IMR-90 (cell line): ENCODE results near the gene ADARB2. TPM values are rescaled to one million over a fixed set of nuclear protein-coding genes. Genes with fewer than 3 reads are reported as not detected.
A peak's percentile ranks its signal among the peaks of the same experiment; 100 is the strongest.

Source experiments
- ATAC-seq: fragments of 200-7000 bp; cut with Tn5 transposase; 2 replicates; pipeline ENCODE4 v1.9.1; 2020; ENCODE audit warnings: low read depth, mild to moderate bottlenecking, moderate library complexity
- BruUV-seq: library from RNA; stranded (reverse); fragments of 400-500 nt; replicated peaks from 2 replicates; lab custom pipeline; 2021; lab: Mats Ljungman, UMichigan
- CTCF ChIA-PET: fragments of 300-600 bp; formaldehyde crosslinking; extraction: SDS; loops from one replicate; lab custom pipeline; 2021; ENCODE audit warnings: antibody characterized with exemption; lab: Yijun Ruan, JAX
- POLR2A ChIA-PET: fragments of 300-600 bp; sonication (Branson Sonifier 250); formaldehyde crosslinking; loops from one replicate; lab custom pipeline; 2022; ENCODE audit warnings: antibody characterized with exemption; ENCODE audit not compliant: unreplicated experiment; lab: Charles Lee
- DNase-seq: peaks from one replicate; pipeline ENCODE4 v3.0.0; 2013
- H2AFZ ChIP-seq: replicated peaks from 2 replicates; pipeline ENCODE3; 2013; ENCODE audit warnings: low read length, mild to moderate bottlenecking; ENCODE audit not compliant: poor library complexity
- H2AK5ac ChIP-seq: 2 replicates; pipeline ENCODE4 v1.6.1; 2013; ENCODE audit warnings: low read depth, low read length, inconsistent platforms
- H2AK9ac ChIP-seq: replicated peaks from 2 replicates; pipeline ENCODE3; 2013; ENCODE audit warnings: mild to moderate bottlenecking, low read depth, low read length, moderate library complexity; ENCODE audit not compliant: poor library complexity
- H2BK120ac ChIP-seq: 2 replicates; pipeline ENCODE4 v1.6.1; 2013; ENCODE audit warnings: low read depth, low read length, inconsistent platforms
- H2BK15ac ChIP-seq: 3 replicates; pipeline ENCODE4 v1.6.1; 2013; ENCODE audit warnings: low read depth, low read length, inconsistent platforms
- H2BK20ac ChIP-seq: 2 replicates; pipeline ENCODE4 v1.6.1; 2013; ENCODE audit warnings: low read depth, mild to moderate bottlenecking, inconsistent platforms, low read length, moderate library complexity
- H2BK5ac ChIP-seq: 2 replicates; pipeline ENCODE4 v1.6.1; 2013; ENCODE audit warnings: mild to moderate bottlenecking, low read depth, low read length, inconsistent platforms; ENCODE audit not compliant: poor library complexity, severe bottlenecking
- H3K14ac ChIP-seq: replicated peaks from 2 replicates; pipeline ENCODE4 v1.6.1; 2013; ENCODE audit warnings: low read depth, low read length, inconsistent platforms
- H3K18ac ChIP-seq: 2 replicates; pipeline ENCODE4 v1.6.1; 2013; ENCODE audit warnings: low read depth, low read length, control low read depth
- H3K23ac ChIP-seq: 2 replicates; pipeline ENCODE4 v1.6.1; 2013; ENCODE audit warnings: low read depth, low read length, inconsistent platforms
- H3K27ac ChIP-seq: 2 replicates; pipeline ENCODE4 v1.5.1; 2013; ENCODE audit warnings: mild to moderate bottlenecking, control low read depth, low read length; ENCODE audit not compliant: insufficient read depth
- H3K27me3 ChIP-seq: 2 replicates; pipeline ENCODE4 v1.6.1; 2013; ENCODE audit warnings: low read length; ENCODE audit not compliant: control insufficient read depth, insufficient read depth
- H3K36me3 ChIP-seq: 2 replicates; pipeline ENCODE4 v1.6.1; 2013; ENCODE audit warnings: low read length, mixed read lengths; ENCODE audit not compliant: control insufficient read depth, insufficient read depth
- H3K4ac ChIP-seq: 2 replicates; pipeline ENCODE4 v1.6.1; 2013; ENCODE audit warnings: low read depth, low read length, inconsistent platforms
- H3K4me1 ChIP-seq: 2 replicates; pipeline ENCODE4 v1.6.1; 2013; ENCODE audit warnings: low read length, mixed read lengths; ENCODE audit not compliant: control insufficient read depth, insufficient read depth
- H3K4me2 ChIP-seq: 2 replicates; pipeline ENCODE4 v1.6.1; 2013; ENCODE audit warnings: low read depth, mild to moderate bottlenecking, control low read depth, low read length, moderate library complexity
- H3K4me3 ChIP-seq: 2 replicates; pipeline ENCODE4 v1.5.1; 2013; ENCODE audit warnings: low read depth, mild to moderate bottlenecking, control low read depth, low read length, moderate library complexity; ENCODE audit not compliant: insufficient read depth
- H3K56ac ChIP-seq: 2 replicates; pipeline ENCODE4 v1.6.1; 2013; ENCODE audit warnings: low read length, inconsistent platforms; ENCODE audit not compliant: insufficient read depth; ENCODE audit errors: extremely low read depth
- H3K79me1 ChIP-seq, 2 experiments: 2 replicates each; pipeline ENCODE4 v1.6.1; 2013; ENCODE audit warnings: low read length in 2 of 2, inconsistent platforms in 1 of 2, low read depth in 1 of 2
- H3K9ac ChIP-seq: 2 replicates; pipeline ENCODE4 v1.6.1; 2013; ENCODE audit warnings: low read depth, low read length, control low read depth
- H3K9me1 ChIP-seq: 2 replicates; pipeline ENCODE4 v1.6.1; 2013; ENCODE audit warnings: low read length, inconsistent platforms; ENCODE audit not compliant: insufficient read depth
- H3K9me3 ChIP-seq: 2 replicates; pipeline ENCODE4 v1.6.1; 2013; ENCODE audit warnings: low read length; ENCODE audit not compliant: control insufficient read depth, insufficient read depth
- H4K20me1 ChIP-seq: 2 replicates; pipeline ENCODE4 v1.6.1; 2013; ENCODE audit warnings: low read length, inconsistent platforms; ENCODE audit not compliant: insufficient read depth
- H4K5ac ChIP-seq: 2 replicates; pipeline ENCODE4 v1.6.1; 2013; ENCODE audit warnings: mild to moderate bottlenecking, low read depth, low read length, control low read depth
- H4K8ac ChIP-seq, 2 experiments: 2 replicates each; pipeline ENCODE4 v1.6.1; 2013; ENCODE audit warnings: low read depth in 2 of 2, low read length in 2 of 2, control low read depth in 1 of 2, inconsistent platforms in 1 of 2
- H4K91ac ChIP-seq: 2 replicates; pipeline ENCODE4 v1.6.1; 2013; ENCODE audit warnings: low read depth, low read length, inconsistent platforms; ENCODE audit not compliant: insufficient read depth
- BHLHE40 ChIP-seq: fragments of 150-350 bp; IDR thresholded peaks from 2 replicates; pipeline ENCODE4 v1.6.1; 2016; ENCODE audit warnings: mild to moderate bottlenecking, low read depth, low read length
- CEBPB ChIP-seq: IDR thresholded peaks from 2 replicates; pipeline ENCODE4 v1.6.1; 2012; ENCODE audit warnings: low read depth, low read length, improper control_type of control experiment
- CHD1 ChIP-seq: IDR thresholded peaks from 2 replicates; pipeline ENCODE4 v1.6.1; 2012; ENCODE audit warnings: low read depth, low read length, improper control_type of control experiment
- MAFK ChIP-seq: IDR thresholded peaks from 2 replicates; pipeline ENCODE4 v1.6.1; 2012; ENCODE audit warnings: low read depth, low read length, improper control_type of control experiment
- MAZ ChIP-seq: IDR thresholded peaks from 2 replicates; pipeline ENCODE4 v1.6.1; 2012; ENCODE audit warnings: low read depth, mild to moderate bottlenecking, low read length, improper control_type of control experiment, moderate library complexity, borderline replicate concordance
- NFE2L2 ChIP-seq: fragments of 150-350 bp; IDR thresholded peaks from 2 replicates; pipeline ENCODE4 v1.6.1; 2016; ENCODE audit warnings: low read depth, mild to moderate bottlenecking, low read length
- RCOR1 ChIP-seq: IDR thresholded peaks from 2 replicates; pipeline ENCODE4 v1.6.1; 2012; ENCODE audit warnings: mild to moderate bottlenecking, low read length, improper control_type of control experiment; ENCODE audit not compliant: insufficient replicate concordance
- USF2 ChIP-seq: fragments of 150-350 bp; IDR thresholded peaks from 2 replicates; pipeline ENCODE4 v1.6.1; 2017; ENCODE audit warnings: mild to moderate bottlenecking, antibody characterized with exemption, low read length, low read depth
- WGBS, 2 experiments: methylation state at CpG; one replicate each; pipeline versions ENCODE4 v1.1.5 to v1.1.7; 2013; ENCODE audit warnings: missing lambda C conversion rate in 2 of 2; ENCODE audit not compliant: insufficient read length in 1 of 2; ENCODE audit errors: extremely low coverage in 2 of 2; 5-methylcytosine and 5-hydroxymethylcytosine counted together
- dilution Hi-C: fragments of 300-500 bp; cut with HindIII; formaldehyde crosslinking; loops from one replicate; pipeline ENCODE4 v1.14.3; 2018; ENCODE audit warnings: low sequenced_read_pairs; ENCODE audit not compliant: unreplicated experiment
- in situ Hi-C: fragments of 300-500 bp; cut with MboI; formaldehyde crosslinking; loops from 3 replicates; pipeline ENCODE4 v1.14.3; 2019; ENCODE audit warnings: low sequenced_read_pairs, inconsistent platforms, mixed read lengths
- intact Hi-C: fragments of 100-400 bp; cut with micrococcal nuclease; formaldehyde crosslinking; loops from 2 replicates; pipeline ENCODE4 v1.10.0; 2022
- polyA plus RNA-seq, 3 experiments: library from polyadenylated mRNA; depleted of rRNA; stranded (reverse); fragments of >200 nt; gene quantifications; 2 replicates each; pipeline ENCODE4 v1.2.3, GENCODE V29; 2012; ENCODE audit warnings: low replicate concordance in 1 of 3
- total RNA-seq: library from RNA; depleted of rRNA; stranded (reverse); fragments of >200 nt; gene quantifications from 2 replicates; pipeline ENCODE4 v1.2.3, GENCODE V29; 2012
- TF ChIP-seq, protein P1 (sequence below): conservative IDR thresholded peaks from 2 replicates; pipeline ENCODE4 v1.5.1; 2012; ENCODE audit warnings: mild to moderate bottlenecking, low read depth, low read length, improper control_type of control experiment

The ADARB2 gene
- total and polyA plus RNA-seq, 2 of the 4 experiments (the other 2 are of a cell fraction): not detected

GRCh38 chr10:1745780-1746456, 8.6 kb upstream of the ADARB2 start:
- no peak for DNase-seq
- no TSS peak for BruUV-seq

More at GRCh38 chr10:1745780-1746456, 8.6 kb upstream of the ADARB2 start:
- Histone ChIP-seq H3K9me3 (peaks cover 34% of the 10 kb centered on the region), H3K23ac (no peak overlapping the region), H2AFZ (peak overlapping the region; percentile 11), H3K4ac (no peak overlapping the region), H4K8ac (no peak overlapping the region), H3K4me1 (no peaks in the 10 kb centered on the region), H3K79me1 (no peaks in the 10 kb centered on the region), H3K9ac (no peak overlapping the region), H4K20me1 (no peaks in the 10 kb centered on the region), H2BK120ac (no peak overlapping the region), H2BK20ac (no peak overlapping the region), H4K91ac (no peak overlapping the region), H3K36me3 (no peaks in the 10 kb centered on the region), H2AK9ac (no peak overlapping the region), H2BK5ac (no peak overlapping the region), H2AK5ac (no peak overlapping the region), H3K27ac (no peak overlapping the region), H3K56ac (no peak overlapping the region), H4K5ac (no peak overlapping the region), H3K14ac (no peak overlapping the region), H3K4me2 (no peak overlapping the region), H3K4me3 (no peak overlapping the region), H3K9me1 (no peaks in the 10 kb centered on the region), H3K18ac (no peak overlapping the region), H2BK15ac (no peak overlapping the region), H3K27me3 (no peaks in the 10 kb centered on the region)
- no peak for TF ChIP-seq MAZ
- no peak for TF ChIP-seq RCOR1
- TF ChIP-seq MAFK: no peak
- no peak for TF ChIP-seq CEBPB
- TF ChIP-seq BHLHE40: no peak
- TF ChIP-seq, protein P1, sequence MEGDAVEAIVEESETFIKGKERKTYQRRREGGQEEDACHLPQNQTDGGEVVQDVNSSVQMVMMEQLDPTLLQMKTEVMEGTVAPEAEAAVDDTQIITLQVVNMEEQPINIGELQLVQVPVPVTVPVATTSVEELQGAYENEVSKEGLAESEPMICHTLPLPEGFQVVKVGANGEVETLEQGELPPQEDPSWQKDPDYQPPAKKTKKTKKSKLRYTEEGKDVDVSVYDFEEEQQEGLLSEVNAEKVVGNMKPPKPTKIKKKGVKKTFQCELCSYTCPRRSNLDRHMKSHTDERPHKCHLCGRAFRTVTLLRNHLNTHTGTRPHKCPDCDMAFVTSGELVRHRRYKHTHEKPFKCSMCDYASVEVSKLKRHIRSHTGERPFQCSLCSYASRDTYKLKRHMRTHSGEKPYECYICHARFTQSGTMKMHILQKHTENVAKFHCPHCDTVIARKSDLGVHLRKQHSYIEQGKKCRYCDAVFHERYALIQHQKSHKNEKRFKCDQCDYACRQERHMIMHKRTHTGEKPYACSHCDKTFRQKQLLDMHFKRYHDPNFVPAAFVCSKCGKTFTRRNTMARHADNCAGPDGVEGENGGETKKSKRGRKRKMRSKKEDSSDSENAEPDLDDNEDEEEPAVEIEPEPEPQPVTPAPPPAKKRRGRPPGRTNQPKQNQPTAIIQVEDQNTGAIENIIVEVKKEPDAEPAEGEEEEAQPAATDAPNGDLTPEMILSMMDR: no peak
- no peak for TF ChIP-seq USF2
- TF ChIP-seq CHD1: no peak
- TF ChIP-seq NFE2L2: no peak
- ATAC-seq: no peak
- ChIA-PET POLR2A (no interaction called here), CTCF (no interaction called here)
- WGBS, 2 experiments: 71% methylated on average over 4 of the region's 9 CpGs; no CpG with 5 or more reads in 1 of the 2 experiments
- intact Hi-C loops (no loop called here), in situ Hi-C loops (no loop called here), dilution Hi-C loops (no loop called here)
